T-helper 1 cell treated with Interleukin-12 subunit alpha and Interleukin-12 subunit beta and Interleukin-4 antibody, amounts not matched to agents 30 μg/mL and 1 μg/mL, for 36 hours (primary cell): ENCODE results near the gene DNLZ.

Experiments used
- H3K27ac Mint-ChIP-seq: one replicate; pipeline ENCODE4 v1.8.0; 2021; ENCODE audit warnings: mild to moderate bottlenecking, mixed read lengths
- H3K27me3 Mint-ChIP-seq: one replicate; pipeline ENCODE4 v1.8.0; 2021; ENCODE audit warnings: low read depth, mixed read lengths
- H3K36me3 Mint-ChIP-seq: one replicate; pipeline ENCODE4 v1.8.0; 2021; ENCODE audit warnings: low read depth, mixed read lengths
- H3K4me1 Mint-ChIP-seq: one replicate; pipeline ENCODE4 v1.8.0; 2021; ENCODE audit warnings: low read depth, mixed read lengths
- H3K4me3 Mint-ChIP-seq: one replicate; pipeline ENCODE4 v1.8.0; 2021; ENCODE audit warnings: mild to moderate bottlenecking, moderate library complexity, mixed read lengths
- H3K9me3 Mint-ChIP-seq: one replicate; pipeline ENCODE4 v1.8.0; 2021; ENCODE audit warnings: mixed read lengths

DNLZ gene

DNA sequence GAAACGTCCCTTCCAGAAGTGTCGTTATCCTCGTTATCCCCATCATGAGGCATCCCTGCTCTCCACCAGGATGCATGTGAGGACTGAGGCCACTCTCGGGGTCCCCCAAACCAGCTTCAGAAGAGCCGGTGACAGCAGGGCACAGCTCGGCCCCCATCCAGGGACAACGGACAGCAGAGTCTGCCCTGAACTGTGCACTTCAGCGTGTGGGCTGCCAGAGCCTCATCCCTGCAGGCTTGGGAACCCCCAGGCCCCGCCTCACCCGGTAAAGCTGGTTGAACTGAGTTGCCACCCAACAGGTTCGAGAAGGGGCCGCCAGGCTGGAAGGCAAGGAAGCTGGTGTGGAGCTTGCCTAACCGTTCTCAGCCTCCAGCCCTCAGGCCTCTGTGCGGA, 10.6 kb upstream of the DNLZ start:
- H3K36me3 Mint-ChIP-seq, result peaks cover 2% of the 10 kb centered on the region
- H3K9me3 Mint-ChIP-seq, result no peaks in the 10 kb centered on the region
- H3K27me3 Mint-ChIP-seq, result no peaks in the 10 kb centered on the region
- H3K27ac Mint-ChIP-seq, result no peak overlapping the region
- H3K4me3 Mint-ChIP-seq, result no peak overlapping the region
- H3K4me1 Mint-ChIP-seq, result peaks cover 3% of the 10 kb centered on the region

GRCh38 chr9:136373300-136374182, 10.0 kb upstream of the DNLZ start, which contains the start of gene CARD9:
CARD9 (minus strand) TSS chr9:136373669; CDS start chr9:136372078, 1,591 bp downstream.
- no peak within 1 kb of the TSS for H3K27ac Mint-ChIP-seq
- H3K4me1 Mint-ChIP-seq, result peaks cover 3% of the 10 kb centered on the region
- H3K4me3 Mint-ChIP-seq, result no peak within 1 kb of the TSS
- H3K9me3 Mint-ChIP-seq, result no peaks in the 10 kb centered on the region
- peaks cover 2% of the 10 kb centered on the region for H3K36me3 Mint-ChIP-seq
- H3K27me3 Mint-ChIP-seq, result no peaks in the 10 kb centered on the region

GRCh38 chr9:136372561-136373299, 9.2 kb upstream of the DNLZ start:
- H3K27ac Mint-ChIP-seq, result no peak overlapping the region
- no peaks in the 10 kb centered on the region for H3K27me3 Mint-ChIP-seq
- peaks cover 3% of the 10 kb centered on the region for H3K4me1 Mint-ChIP-seq
- no peaks in the 10 kb centered on the region for H3K9me3 Mint-ChIP-seq
- H3K36me3 Mint-ChIP-seq, result peaks cover 2% of the 10 kb centered on the region
- no peak overlapping the region for H3K4me3 Mint-ChIP-seq

- Mint-ChIP-seq H3K27ac (no peak overlapping the region), H3K4me3 (no peak overlapping the region), H3K36me3 (peaks cover 2% of the 10 kb centered on the region), H3K9me3 (no peaks in the 10 kb centered on the region), H3K4me1 (peaks cover 3% of the 10 kb centered on the region), H3K27me3 (no peaks in the 10 kb centered on the region)
Measured at GRCh38 chr9:136372006-136372405, 8.5 kb upstream of the DNLZ start.

GRCh38 chr9:136371533-136371880, 8.0 kb upstream of the DNLZ start:
- no peak overlapping the region for H3K27ac Mint-ChIP-seq
- H3K9me3 Mint-ChIP-seq, result no peaks in the 10 kb centered on the region
- no peak overlapping the region for H3K4me3 Mint-ChIP-seq
- peaks cover 2% of the 10 kb centered on the region for H3K36me3 Mint-ChIP-seq
- peaks cover 3% of the 10 kb centered on the region for H3K4me1 Mint-ChIP-seq
- no peaks in the 10 kb centered on the region for H3K27me3 Mint-ChIP-seq

- Mint-ChIP-seq H3K4me1 (peaks cover 3% of the 10 kb centered on the region), H3K36me3 (peaks cover 2% of the 10 kb centered on the region), H3K27me3 (no peaks in the 10 kb centered on the region), H3K9me3 (no peaks in the 10 kb centered on the region), H3K4me3 (no peak overlapping the region), H3K27ac (no peak overlapping the region)
Measured at GRCh38 chr9:136370687-136371532, 7.4 kb upstream of the DNLZ start.

DNA sequence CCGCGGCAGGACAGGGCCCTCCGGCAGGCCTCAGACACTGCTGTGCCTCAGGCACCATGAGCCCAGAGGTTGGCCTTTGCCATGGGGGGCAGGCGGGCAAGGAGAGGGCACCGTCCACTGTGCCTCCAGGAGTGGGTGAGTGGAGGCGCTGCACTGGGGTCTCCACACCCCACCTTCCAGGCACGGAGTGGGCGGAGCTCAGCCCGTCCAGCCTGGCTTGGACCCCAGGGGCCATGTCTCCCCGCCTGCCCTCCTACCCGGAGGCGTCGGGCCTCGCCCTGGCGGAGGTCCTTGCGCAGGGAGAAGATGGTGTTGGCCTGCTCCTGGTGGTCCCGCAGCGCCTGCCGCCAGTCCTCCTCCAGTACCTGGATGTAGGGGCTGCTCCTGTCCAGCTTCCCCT, 6.5 kb upstream of the DNLZ start:
- Mint-ChIP-seq H3K36me3 (peaks cover 2% of the 10 kb centered on the region), H3K27ac (no peak overlapping the region), H3K9me3 (no peaks in the 10 kb centered on the region), H3K27me3 (no peaks in the 10 kb centered on the region), H3K4me1 (peaks cover 3% of the 10 kb centered on the region), H3K4me3 (no peak overlapping the region)

DNA sequence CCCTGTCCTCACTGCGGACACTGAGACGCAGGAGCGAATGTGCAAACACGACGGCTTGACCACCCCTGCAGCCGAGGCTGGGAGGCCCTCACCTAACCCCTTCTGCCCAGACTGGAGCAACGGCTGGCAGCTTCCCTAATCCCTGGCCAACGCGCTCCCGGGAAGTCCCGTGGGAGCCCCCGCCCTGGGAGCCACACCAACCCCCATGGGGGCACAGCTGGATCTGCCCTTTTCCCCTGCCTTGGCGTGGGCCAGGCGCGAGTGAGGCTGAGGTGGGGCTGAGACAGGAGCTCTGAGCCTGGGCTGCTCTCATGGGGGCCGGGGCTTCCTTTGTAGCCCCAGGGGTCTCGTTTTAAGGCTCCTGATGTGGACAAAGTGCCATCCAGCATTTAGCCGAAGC, 4.6 kb upstream of the DNLZ start:
- Mint-ChIP-seq H3K36me3 (no peaks in the 10 kb centered on the region), H3K27me3 (no peaks in the 10 kb centered on the region), H3K4me1 (peaks cover 3% of the 10 kb centered on the region)

GRCh38 chr9:136367296-136368145, 4.0 kb upstream of the DNLZ start:
- no peaks in the 10 kb centered on the region for H3K27me3 Mint-ChIP-seq
- H3K9me3 Mint-ChIP-seq, result no peaks in the 10 kb centered on the region
- H3K36me3 Mint-ChIP-seq, result no peaks in the 10 kb centered on the region
- no peak overlapping the region for H3K27ac Mint-ChIP-seq
- no peak overlapping the region for H3K4me3 Mint-ChIP-seq
- peaks cover 5% of the 10 kb centered on the region for H3K4me1 Mint-ChIP-seq

More for the DNA sequence above, 4.6 kb upstream of the DNLZ start:
- H3K9me3 Mint-ChIP-seq, result no peaks in the 10 kb centered on the region
- H3K27ac Mint-ChIP-seq, result no peak overlapping the region
- no peak overlapping the region for H3K4me3 Mint-ChIP-seq

- H3K4me1 Mint-ChIP-seq, result peaks cover 6% of the 10 kb centered on the region
- H3K9me3 Mint-ChIP-seq, result no peaks in the 10 kb centered on the region
- no peaks in the 10 kb centered on the region for H3K27me3 Mint-ChIP-seq
- no peak overlapping the region for H3K27ac Mint-ChIP-seq
- H3K36me3 Mint-ChIP-seq, result no peaks in the 10 kb centered on the region
- no peak overlapping the region for H3K4me3 Mint-ChIP-seq
Measured at GRCh38 chr9:136366826-136367225, 3.3 kb upstream of the DNLZ start.

- Mint-ChIP-seq H3K27ac (no peak overlapping the region), H3K4me3 (no peak overlapping the region), H3K9me3 (no peaks in the 10 kb centered on the region), H3K27me3 (no peaks in the 10 kb centered on the region), H3K4me1 (peaks cover 6% of the 10 kb centered on the region), H3K36me3 (no peaks in the 10 kb centered on the region)
Measured at GRCh38 chr9:136365775-136366222, 2.3 kb upstream of the DNLZ start.

- no peaks in the 10 kb centered on the region for H3K27me3 Mint-ChIP-seq
- no peaks in the 10 kb centered on the region for H3K36me3 Mint-ChIP-seq
- H3K4me3 Mint-ChIP-seq, result peak overlapping the region; percentile 10
- H3K4me1 Mint-ChIP-seq, result peaks cover 6% of the 10 kb centered on the region
- no peak overlapping the region for H3K27ac Mint-ChIP-seq
- H3K9me3 Mint-ChIP-seq, result no peaks in the 10 kb centered on the region
Measured at GRCh38 chr9:136364942-136365774, 1.6 kb upstream of the DNLZ start.
